Esophagus squamous epithelium (tissue), 4 donors: ENCODE results near the gene GALNT16.

Experiments used
- POLR2A ChIP-seq, 4 donors: fragments of 450-650 bp; IDR thresholded peaks; one replicate each; pipeline ENCODE4 v1.6.1; 2017; ENCODE audit warnings: antibody characterized with exemption in 4 of 4, mild to moderate bottlenecking in 4 of 4, moderate library complexity in 3 of 4
- TF ChIP-seq, protein P1 (sequence below), 6 experiments: fragments of 450-650 bp in 4 of 6; fragments of 200-600 bp in 2 of 6; sonication (generic) in 2 of 6; IDR thresholded peaks; one replicate each; pipeline ENCODE4 v1.5.1; 2016 to 2019; ENCODE audit warnings: antibody characterized with exemption in 6 of 6, mild to moderate bottlenecking in 4 of 6, moderate library complexity in 4 of 6

DNA sequence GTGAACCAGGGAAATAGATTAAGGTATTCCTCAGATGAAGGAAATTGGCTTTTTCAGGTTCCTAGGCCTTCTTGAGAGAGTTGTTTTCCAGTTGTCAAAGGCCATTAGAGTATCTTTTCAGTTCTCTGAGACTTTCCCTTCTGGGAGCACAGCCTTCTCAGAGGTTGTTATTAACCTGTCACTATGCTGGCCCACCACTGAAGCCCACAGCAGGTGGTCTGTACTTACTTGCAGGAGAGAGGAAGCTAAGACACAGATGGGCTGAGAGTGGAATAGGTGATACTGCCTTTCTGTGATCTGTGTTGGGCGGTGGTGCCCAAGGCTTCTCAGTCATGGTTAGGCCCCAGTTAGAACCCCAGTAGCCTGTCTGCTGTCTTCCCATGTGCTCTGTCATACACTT is 22.8 kb upstream of the GALNT16 start:
- TF ChIP-seq, protein P1, sequence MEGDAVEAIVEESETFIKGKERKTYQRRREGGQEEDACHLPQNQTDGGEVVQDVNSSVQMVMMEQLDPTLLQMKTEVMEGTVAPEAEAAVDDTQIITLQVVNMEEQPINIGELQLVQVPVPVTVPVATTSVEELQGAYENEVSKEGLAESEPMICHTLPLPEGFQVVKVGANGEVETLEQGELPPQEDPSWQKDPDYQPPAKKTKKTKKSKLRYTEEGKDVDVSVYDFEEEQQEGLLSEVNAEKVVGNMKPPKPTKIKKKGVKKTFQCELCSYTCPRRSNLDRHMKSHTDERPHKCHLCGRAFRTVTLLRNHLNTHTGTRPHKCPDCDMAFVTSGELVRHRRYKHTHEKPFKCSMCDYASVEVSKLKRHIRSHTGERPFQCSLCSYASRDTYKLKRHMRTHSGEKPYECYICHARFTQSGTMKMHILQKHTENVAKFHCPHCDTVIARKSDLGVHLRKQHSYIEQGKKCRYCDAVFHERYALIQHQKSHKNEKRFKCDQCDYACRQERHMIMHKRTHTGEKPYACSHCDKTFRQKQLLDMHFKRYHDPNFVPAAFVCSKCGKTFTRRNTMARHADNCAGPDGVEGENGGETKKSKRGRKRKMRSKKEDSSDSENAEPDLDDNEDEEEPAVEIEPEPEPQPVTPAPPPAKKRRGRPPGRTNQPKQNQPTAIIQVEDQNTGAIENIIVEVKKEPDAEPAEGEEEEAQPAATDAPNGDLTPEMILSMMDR (IDR thresholded peaks at IDR 0.05) = no peak
- no peak for TF ChIP-seq POLR2A (IDR thresholded peaks at IDR 0.05)
